GDM1 (cell line): ENCODE data around the gene MCM9.
A peak's percentile ranks its signal among the peaks of the same experiment; 100 is the strongest.

ENCODE experiments used
- DNase-seq: peaks from one replicate; lab custom pipeline; 2025; lab: John Stamatoyannopoulos, UW

Gene MCM9

GRCh38 chr6:118934461-118935330, at the start of gene MCM9:
Gene MCM9 (minus strand): TSS chr6:118935159. CDS start chr6:118931723, 3,436 bp downstream.
- peak; percentile 95 for DNase-seq

- no peak for DNase-seq
Observed at GRCh38 chr6:118984342-118984741, 49.4 kb upstream of the MCM9 start.

GRCh38 chr6:118982575-118982911, 47.6 kb upstream of the MCM9 start:
- no peak for DNase-seq

- DNase-seq, result no peak
Observed at GRCh38 chr6:118981884-118982574, 47.1 kb upstream of the MCM9 start.

GRCh38 chr6:118980063-118980462, 45.1 kb upstream of the MCM9 start:
- no peak for DNase-seq

- DNase-seq, result no peak
Observed at GRCh38 chr6:118974790-118975189, 39.8 kb upstream of the MCM9 start.

- DNase-seq, result no peak
Observed at GRCh38 chr6:118971682-118972081, 36.7 kb upstream of the MCM9 start.

- no peak for DNase-seq
Observed at GRCh38 chr6:118970866-118971265, 35.9 kb upstream of the MCM9 start.

GRCh38 chr6:118968416-118968815, 33.5 kb upstream of the MCM9 start:
- DNase-seq, result no peak

GRCh38 chr6:118967239-118967638, 32.3 kb upstream of the MCM9 start:
- no peak for DNase-seq

- DNase-seq, result no peak
Observed at GRCh38 chr6:118965843-118966370, 30.9 kb upstream of the MCM9 start.

- no peak for DNase-seq
Observed at GRCh38 chr6:118965371-118965770, 30.4 kb upstream of the MCM9 start.

GRCh38 chr6:118963003-118963402, 28.0 kb upstream of the MCM9 start:
- DNase-seq, result no peak

GRCh38 chr6:118959903-118960302, 24.9 kb upstream of the MCM9 start:
- DNase-seq, result no peak

GRCh38 chr6:118953391-118953790, 18.4 kb upstream of the MCM9 start:
- no peak for DNase-seq

GRCh38 chr6:118952683-118953082, 17.7 kb upstream of the MCM9 start:
- no peak for DNase-seq

GRCh38 chr6:118945217-118945616, 10.3 kb upstream of the MCM9 start:
- DNase-seq, result no peak

GRCh38 chr6:118940770-118941169, 5.8 kb upstream of the MCM9 start:
- DNase-seq, result no peak

GRCh38 chr6:118939683-118940082, 4.7 kb upstream of the MCM9 start:
- DNase-seq, result no peak

- no peak for DNase-seq
Observed at GRCh38 chr6:118935978-118936703, 1.2 kb upstream of the MCM9 start.

GRCh38 chr6:118935331-118935668, 341 bp upstream of the MCM9 start:
- DNase-seq, result no peak

GRCh38 chr6:118933855-118934460, 1.0 kb downstream of the MCM9 start:
- DNase-seq, result no peak
